HepG2 (cell line): ENCODE results near the gene BLCAP. TPM values are rescaled to one million over a fixed set of nuclear protein-coding genes. Genes with fewer than 3 reads are reported as not detected.

Source experiments
- CENPX ChIP-seq: sonication (generic); formaldehyde crosslinking; IDR thresholded peaks from 2 replicates; pipeline ENCODE4 v1.9.0; 2021; ENCODE audit warnings: mild to moderate bottlenecking, missing genetic modification reagents, moderate library complexity
- CREM ChIP-seq, 2 experiments: sonication (generic) in 1 of 2; formaldehyde crosslinking in 1 of 2; IDR thresholded peaks; 2 replicates each; pipeline versions ENCODE4 v1.4.0 to v1.6.1; 2016 to 2020; ENCODE audit warnings: antibody characterized with exemption in 1 of 2, mild to moderate bottlenecking in 1 of 2, missing genetic modification reagents in 1 of 2
- GLMP ChIP-seq: sonication (generic); formaldehyde crosslinking; IDR thresholded peaks from 2 replicates; pipeline ENCODE4 v1.9.0; 2021; ENCODE audit warnings: missing genetic modification reagents, mild to moderate bottlenecking, borderline replicate concordance
- RAD51 ChIP-seq: fragments of 450-650 bp; IDR thresholded peaks from 2 replicates; pipeline ENCODE4 v1.6.1; 2016; ENCODE audit warnings: borderline replicate concordance
- SIN3A ChIP-seq: IDR thresholded peaks from 2 replicates; pipeline ENCODE4 v1.6.1; 2011; ENCODE audit warnings: low read depth, mild to moderate bottlenecking, control low read depth, low read length, borderline replicate concordance
- SP4 ChIP-seq: sonication (generic); formaldehyde crosslinking; IDR thresholded peaks from 2 replicates; pipeline ENCODE4 v1.8.1; 2023; ENCODE audit warnings: mild to moderate bottlenecking, missing genetic modification reagents
- TCF12 ChIP-seq, 2 experiments: fragments of 450-650 bp in 1 of 2; sonication (generic) in 1 of 2; formaldehyde crosslinking in 1 of 2; IDR thresholded peaks; 2 replicates each; pipeline versions ENCODE4 v1.6.1 to v1.8.0; 2017 to 2022; ENCODE audit warnings: antibody characterized with exemption in 1 of 2, mild to moderate bottlenecking in 1 of 2, missing genetic modification reagents in 1 of 2, moderate library complexity in 1 of 2
- TCF7 ChIP-seq: sonication (generic); IDR thresholded peaks from 2 replicates; pipeline ENCODE4 v1.6.1; 2016; ENCODE audit warnings: antibody characterized with exemption, low read depth
- ZFP37 ChIP-seq: sonication (generic); formaldehyde crosslinking; IDR thresholded peaks from 2 replicates; pipeline ENCODE4 v1.4.0; 2020; ENCODE audit warnings: missing genetic modification reagents, borderline replicate concordance
- ZNF142 ChIP-seq: sonication (generic); formaldehyde crosslinking; IDR thresholded peaks from 2 replicates; pipeline ENCODE4 v1.4.0; 2020; ENCODE audit warnings: missing genetic modification reagents
- ZNF235 ChIP-seq: sonication (generic); formaldehyde crosslinking; IDR thresholded peaks from 2 replicates; pipeline ENCODE4 v1.8.1; 2023; ENCODE audit warnings: mild to moderate bottlenecking, missing genetic modification reagents, borderline replicate concordance
- ZNF446 ChIP-seq: sonication (generic); formaldehyde crosslinking; IDR thresholded peaks from 2 replicates; pipeline ENCODE4 v1.5.0; 2020; ENCODE audit warnings: mild to moderate bottlenecking, missing genetic modification reagents
- ZNF549 ChIP-seq: sonication (generic); formaldehyde crosslinking; IDR thresholded peaks from 2 replicates; pipeline ENCODE4 v1.5.0; 2020; ENCODE audit warnings: missing genetic modification reagents
- ZNF556 ChIP-seq: sonication (generic); formaldehyde crosslinking; IDR thresholded peaks from 2 replicates; pipeline ENCODE4 v1.4.0; 2020; ENCODE audit warnings: mild to moderate bottlenecking, missing genetic modification reagents, borderline replicate concordance
- ZNF713 ChIP-seq: sonication (generic); formaldehyde crosslinking; IDR thresholded peaks from 2 replicates; pipeline ENCODE4 v1.4.0; 2020; ENCODE audit warnings: mild to moderate bottlenecking, missing genetic modification reagents
- ZNF75D ChIP-seq: sonication (generic); formaldehyde crosslinking; IDR thresholded peaks from 2 replicates; pipeline ENCODE4 v1.8.1; 2023; ENCODE audit warnings: missing genetic modification reagents, mild to moderate bottlenecking, borderline replicate concordance
- ZSCAN9 ChIP-seq: IDR thresholded peaks from 2 replicates; pipeline ENCODE4 v1.6.1; 2016; ENCODE audit warnings: borderline replicate concordance
- polyA plus RNA-seq, 8 experiments: library from polyadenylated mRNA; depleted of rRNA in 3 of 8; stranded (reverse) in 7 of 8; unstranded in 1 of 8; fragments of >200 nt; fragmentation: Illumina TruSeq in 4 of 8; extraction: Trizol in 4 of 8; gene quantifications; 2 replicates each; pipeline versions ENCODE4 v1.2.1 to v1.2.3, GENCODE V29; 2011 to 2016; ENCODE audit warnings: low read depth in 4 of 8, missing spikeins in 1 of 8, mixed read lengths in 1 of 8; ENCODE audit not compliant: insufficient read depth in 1 of 8
- total RNA-seq, 5 experiments: library from RNA; depleted of rRNA; stranded (reverse); fragments of >200 nt; fragmentation: Illumina TruSeq; extraction: Trizol; gene quantifications; 2 replicates each; pipeline ENCODE4 v1.2.3, GENCODE V29; 2016; ENCODE audit warnings: low read depth in 1 of 5
- TF ChIP-seq, protein P1 (sequence below): IDR thresholded peaks from 2 replicates; pipeline ENCODE4 v1.6.1; 2016; ENCODE audit warnings: low read depth, borderline replicate concordance
- TF ChIP-seq, protein P2 (sequence below): sonication (generic); formaldehyde crosslinking; IDR thresholded peaks from 2 replicates; pipeline ENCODE4 v1.5.0; 2020; ENCODE audit warnings: missing genetic modification reagents
- TF ChIP-seq, protein P3 (sequence below): IDR thresholded peaks from 2 replicates; pipeline ENCODE4 v1.6.1; 2012; ENCODE audit warnings: inconsistent platforms

BLCAP gene
- total and polyA plus RNA-seq, 2 of the 13 experiments (the other 11 are each of a cell fraction or from before 2014, with no cell fraction given), result 52.4 to 86.8 TPM

DNA sequence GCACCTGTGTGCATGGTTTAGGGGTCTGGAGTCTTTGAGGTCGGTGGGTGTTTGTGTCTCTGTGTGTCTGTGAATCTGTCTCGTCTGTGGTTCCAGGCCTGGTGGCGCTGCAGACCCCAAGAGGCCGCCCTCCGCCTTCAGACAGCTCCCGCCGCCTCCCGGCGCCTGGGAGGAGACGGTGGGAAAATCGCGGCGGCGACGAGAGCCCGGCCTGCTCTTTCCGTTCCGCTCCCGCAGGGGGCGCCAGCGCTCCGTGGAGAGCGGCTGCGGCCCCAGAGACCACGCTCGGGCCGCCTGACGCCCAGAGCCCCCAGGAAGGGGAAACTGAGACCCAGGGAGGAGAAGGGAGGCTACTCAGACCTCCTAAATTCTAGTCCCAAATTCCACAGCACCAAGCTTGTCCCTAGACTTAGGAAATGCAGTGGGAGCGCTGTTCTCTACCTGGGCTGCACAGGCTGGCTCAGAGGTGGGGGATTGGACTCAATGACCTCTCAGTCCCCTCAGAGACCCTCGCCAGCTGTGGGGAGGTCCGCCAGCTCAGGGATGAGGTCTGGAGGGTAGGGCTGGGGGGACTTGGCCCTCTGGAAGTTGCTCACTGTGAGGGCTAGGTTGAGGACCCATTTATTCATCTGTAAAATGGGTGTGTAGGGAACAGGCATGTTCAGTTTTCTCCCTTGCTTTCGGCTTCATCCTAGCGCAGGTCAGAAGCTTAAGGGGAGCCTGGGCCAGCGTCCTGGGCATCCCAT is 36.9 kb upstream of the BLCAP start (continued):
- TF ChIP-seq ZNF142 (CRISPR knock-in tag) (no peak), ZSCAN9 (CRISPR knock-in tag) (0 out of 2 replicates have a peak, but pooled peaks have one; percentile 32), SP4 (CRISPR knock-in tag) (no peak), GLMP (no peak), ZNF549 (CRISPR knock-in tag) (no peak), ZNF446 (no peak), CREM (IDR thresholded peaks at IDR 0.05) (no peak), CREM (CRISPR knock-in tag; IDR thresholded peaks at IDR 0.05) (no peak), TCF7 (no peak), ZNF235 (CRISPR knock-in tag) (no peak), ZNF713 (CRISPR knock-in tag) (no peak), TCF12 (IDR thresholded peaks at IDR 0.05) (no peak), TCF12 (CRISPR knock-in tag; IDR thresholded peaks at IDR 0.05) (no peak), RAD51 (no peak), ZFP37 (CRISPR knock-in tag) (no peak), ZNF75D (CRISPR knock-in tag) (no peak), CENPX (no peak), ZNF556 (CRISPR knock-in tag) (peak; percentile 39; the same call in 1 of the 2 replicates), SIN3A (no peak)
- TF ChIP-seq, protein P1, sequence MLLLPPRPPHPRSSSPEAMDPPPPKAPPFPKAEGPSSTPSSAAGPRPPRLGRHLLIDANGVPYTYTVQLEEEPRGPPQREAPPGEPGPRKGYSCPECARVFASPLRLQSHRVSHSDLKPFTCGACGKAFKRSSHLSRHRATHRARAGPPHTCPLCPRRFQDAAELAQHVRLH (CRISPR knock-in tag), result no peak
- TF ChIP-seq, protein P2, sequence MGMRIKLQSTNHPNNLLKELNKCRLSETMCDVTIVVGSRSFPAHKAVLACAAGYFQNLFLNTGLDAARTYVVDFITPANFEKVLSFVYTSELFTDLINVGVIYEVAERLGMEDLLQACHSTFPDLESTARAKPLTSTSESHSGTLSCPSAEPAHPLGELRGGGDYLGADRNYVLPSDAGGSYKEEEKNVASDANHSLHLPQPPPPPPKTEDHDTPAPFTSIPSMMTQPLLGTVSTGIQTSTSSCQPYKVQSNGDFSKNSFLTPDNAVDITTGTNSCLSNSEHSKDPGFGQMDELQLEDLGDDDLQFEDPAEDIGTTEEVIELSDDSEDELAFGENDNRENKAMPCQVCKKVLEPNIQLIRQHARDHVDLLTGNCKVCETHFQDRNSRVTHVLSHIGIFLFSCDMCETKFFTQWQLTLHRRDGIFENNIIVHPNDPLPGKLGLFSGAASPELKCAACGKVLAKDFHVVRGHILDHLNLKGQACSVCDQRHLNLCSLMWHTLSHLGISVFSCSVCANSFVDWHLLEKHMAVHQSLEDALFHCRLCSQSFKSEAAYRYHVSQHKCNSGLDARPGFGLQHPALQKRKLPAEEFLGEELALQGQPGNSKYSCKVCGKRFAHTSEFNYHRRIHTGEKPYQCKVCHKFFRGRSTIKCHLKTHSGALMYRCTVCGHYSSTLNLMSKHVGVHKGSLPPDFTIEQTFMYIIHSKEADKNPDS, result no peak
- TF ChIP-seq, protein P3, sequence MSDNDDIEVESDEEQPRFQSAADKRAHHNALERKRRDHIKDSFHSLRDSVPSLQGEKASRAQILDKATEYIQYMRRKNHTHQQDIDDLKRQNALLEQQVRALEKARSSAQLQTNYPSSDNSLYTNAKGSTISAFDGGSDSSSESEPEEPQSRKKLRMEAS, result no peak
